ENCODE results near the gene GFER.
"Not testable (repeated sequence)": the region's sequence is repeated elsewhere in the genome, so short reads cannot be mapped to it uniquely, and the experiment has no call there.

The GFER gene

GRCh38 chr16:1983544-1984346 lies at the start of gene GFER:
Gene GFER, plus strand, starts transcription at chr16:1984193. Its CDS starts 26 bp downstream, at chr16:1984219.
- DNase-seq = peak in 1 of 2 experiments; percentile 39

- no peak for DNase-seq
Observed at GRCh38 chr16:1936945-1937479, 47.0 kb upstream of the GFER start.

- no peak for DNase-seq
Observed at GRCh38 chr16:1938316-1938715, 45.7 kb upstream of the GFER start.

GRCh38 chr16:1938910-1939309 lies 45.1 kb upstream of the GFER start:
- DNase-seq = no peak

- not testable (repeated sequence) for DNase-seq
Observed at GRCh38 chr16:1939833-1940232, 44.2 kb upstream of the GFER start.

GRCh38 chr16:1940273-1941161 lies 43.5 kb upstream of the GFER start:
- DNase-seq = no peak

GRCh38 chr16:1941162-1942046 lies 42.6 kb upstream of the GFER start:
- DNase-seq = no peak

GRCh38 chr16:1942047-1942809 lies 41.8 kb upstream of the GFER start:
- DNase-seq = no peak

GRCh38 chr16:1942810-1943726 lies 40.9 kb upstream of the GFER start, which contains the start of gene MSRB1:
Gene MSRB1, minus strand, starts transcription at chr16:1943199. Its CDS starts 43 bp downstream, at chr16:1943156.
- DNase-seq = peak; percentile 98 to 99

- no peak for DNase-seq
Observed at GRCh38 chr16:1944612-1945199, 39.3 kb upstream of the GFER start.

GRCh38 chr16:1945559-1946391 lies 38.2 kb upstream of the GFER start:
- DNase-seq = no peak

- DNase-seq = no peak
Observed at GRCh38 chr16:1946495-1947368, 37.3 kb upstream of the GFER start.

- DNase-seq = no peak
Observed at GRCh38 chr16:1947369-1947670, 36.7 kb upstream of the GFER start.

- no peak for DNase-seq
Observed at GRCh38 chr16:1949507-1949906, 34.5 kb upstream of the GFER start.

- no peak for DNase-seq
Observed at GRCh38 chr16:1950047-1950446, 33.9 kb upstream of the GFER start.

- DNase-seq = no peak
Observed at GRCh38 chr16:1950559-1950958, 33.4 kb upstream of the GFER start.

GRCh38 chr16:1953734-1954133 lies 30.3 kb upstream of the GFER start:
- no peak for DNase-seq

- DNase-seq = not testable (repeated sequence)
Observed at GRCh38 chr16:1957434-1958142, 26.4 kb upstream of the GFER start.
